Measurements from ENCODE around the gene SRCAP. TPM values are rescaled to one million over a fixed set of nuclear protein-coding genes. Genes with fewer than 3 reads are reported as not detected.
A peak's percentile ranks its signal among the peaks of the same experiment; 100 is the strongest.

SRCAP gene
- total RNA-seq, 4 donors from 2014 or later: 43.8 to 135 (median 71.3) TPM

- in situ Hi-C loops (cut with MboI; ENCODE audit: low pct_ligation_motif_present in 1 of 4, low pct_unique_long_range_greater_than_20kb in 1 of 4, low sequenced_read_pairs in 3 of 4): no loop called here
- no peak for DNase-seq
- no peak overlapping the region for H3K27ac ChIP-seq
Observed at GRCh38 chr16:30760001-30760559, 61.1 kb downstream of the SRCAP start.

GRCh38 chr16:30760577-30761426 lies 61.8 kb downstream of the SRCAP start:
- 25% methylated on average over 26 of the region's 26 CpGs; no CpG with 5 or more reads in 1 of the 2 donors for WGBS, 2 donors (ENCODE audit: low coverage in 1 of 2)
- Histone ChIP-seq H3K4me3 (peak overlapping the region; percentile 77 to 91 (median 89)), H3K36me3 (peaks cover 0 to 18% (median 9%) of the 10 kb centered on the region in 4 donors), H3K4me1 (peaks cover 20 to 29% (median 25%) of the 10 kb centered on the region in 4 donors), H3K9me3 (no peaks in the 10 kb centered on the region), H3K27me3 (no peaks in the 10 kb centered on the region), H3K27ac (peak overlapping the region; percentile 93 to 96 (median 94))
- in situ Hi-C loops (cut with MboI; ENCODE audit: low pct_ligation_motif_present in 1 of 4, low pct_unique_long_range_greater_than_20kb in 1 of 4, low sequenced_read_pairs in 3 of 4) (no loop called here), intact Hi-C loops (cut with DNase I; ENCODE audit: low total_unique reads) (loop anchor here (5.0 to 10.0 kb wide), 2 partner anchors 56 to 656 kb away; no protein-coding TSS in a partner anchor)
- no peak for DNase-seq
- TF ChIP-seq EP300 (IDR thresholded peaks at IDR 0.05; ENCODE audit: low read depth): no peak
- no peak for TF ChIP-seq POLR2AphosphoS5 (IDR thresholded peaks at IDR 0.05)
- TF ChIP-seq CTCF (IDR thresholded peaks at IDR 0.05): no peak
- no peak for TF ChIP-seq POLR2A (IDR thresholded peaks at IDR 0.05)

More at GRCh38 chr16:30760001-30760559, 61.1 kb downstream of the SRCAP start:
- H3K27me3 ChIP-seq: no peaks in the 10 kb centered on the region
- peaks cover 0 to 13% (median 6%) of the 10 kb centered on the region in 4 donors for H3K36me3 ChIP-seq
- 94% methylated on average over 7 of the region's 7 CpGs; no CpG with 5 or more reads in 1 of the 2 donors for WGBS, 2 donors (ENCODE audit: low coverage in 1 of 2)
- no peaks in the 10 kb centered on the region for H3K9me3 ChIP-seq
- intact Hi-C loops (cut with DNase I; ENCODE audit: low total_unique reads): loop anchor here (5.0 to 10.0 kb wide), 2 partner anchors 55 to 657 kb away; no protein-coding TSS in a partner anchor
- H3K4me3 ChIP-seq: no peak overlapping the region
- peaks cover 20 to 29% (median 25%) of the 10 kb centered on the region in 4 donors for H3K4me1 ChIP-seq
- TF ChIP-seq POLR2A (IDR thresholded peaks at IDR 0.05) (no peak), CTCF (IDR thresholded peaks at IDR 0.05) (no peak), POLR2AphosphoS5 (IDR thresholded peaks at IDR 0.05) (no peak), EP300 (IDR thresholded peaks at IDR 0.05; ENCODE audit: low read depth) (no peak)

GRCh38 chr16:30761427-30761927 lies 62.5 kb downstream of the SRCAP start:
- Histone ChIP-seq H3K4me3 (peak overlapping the region; percentile 77 to 91 (median 89)), H3K4me1 (peaks cover 20 to 29% (median 25%) of the 10 kb centered on the region in 4 donors), H3K27ac (peak overlapping the region; percentile 93 to 96 (median 94)), H3K27me3 (no peaks in the 10 kb centered on the region), H3K9me3 (no peaks in the 10 kb centered on the region), H3K36me3 (peaks cover 0 to 25% (median 12%) of the 10 kb centered on the region in 4 donors)
- 1% methylated on average over 18 to 61 of the region's 64 CpGs for WGBS, 2 donors (ENCODE audit: low coverage in 1 of 2)
- intact Hi-C loops (cut with DNase I; ENCODE audit: low total_unique reads): loop anchor here (5.0 to 10.0 kb wide), 2 partner anchors 57 to 656 kb away; no protein-coding TSS in a partner anchor
- peak; percentile 43 for DNase-seq
- TF ChIP-seq EP300 (IDR thresholded peaks at IDR 0.05; ENCODE audit: low read depth) (no peak), POLR2AphosphoS5 (IDR thresholded peaks at IDR 0.05) (no peak), POLR2A (IDR thresholded peaks at IDR 0.05) (no peak), CTCF (IDR thresholded peaks at IDR 0.05) (no peak)
- in situ Hi-C loops (cut with MboI; ENCODE audit: low pct_ligation_motif_present in 1 of 4, low pct_unique_long_range_greater_than_20kb in 1 of 4, low sequenced_read_pairs in 3 of 4): no loop called here

Measured in transverse colon (tissue), 4 donors.